BLaER1 (cell line): ENCODE measurements around the gene TCP11L2.

Experiments
- H3K27ac ChIP-seq: shearing (Covaris generic); formaldehyde crosslinking; 2 replicates; pipeline ENCODE4 v1.8.1; 2022
- H3K27me3 ChIP-seq: shearing (Covaris generic); formaldehyde crosslinking; 2 replicates; pipeline ENCODE4 v1.8.1; 2022
- H3K36me3 ChIP-seq: shearing (Covaris generic); formaldehyde crosslinking; 2 replicates; pipeline ENCODE4 v1.8.1; 2022
- H3K4me1 ChIP-seq: shearing (Covaris generic); formaldehyde crosslinking; 2 replicates; pipeline ENCODE4 v1.8.1; 2022
- H3K4me2 ChIP-seq: shearing (Covaris generic); formaldehyde crosslinking; 2 replicates; pipeline ENCODE4 v1.8.1; 2022
- H3K4me3 ChIP-seq: shearing (Covaris generic); formaldehyde crosslinking; 2 replicates; pipeline ENCODE4 v1.8.1; 2022
- H3K9ac ChIP-seq: shearing (Covaris generic); formaldehyde crosslinking; 2 replicates; pipeline ENCODE4 v1.8.1; 2022
- H3K9me3 ChIP-seq: shearing (Covaris generic); formaldehyde crosslinking; 2 replicates; pipeline ENCODE4 v1.8.1; 2022
- H4K20me1 ChIP-seq: shearing (Covaris generic); formaldehyde crosslinking; 2 replicates; pipeline ENCODE4 v1.8.1; 2022
- Cebpa-rat ChIP-seq: shearing (Covaris generic); IDR thresholded peaks from 2 replicates; pipeline ENCODE4 v1.8.1; 2022

Gene TCP11L2

GRCh38 chr12:106386813-106387535, 84.4 kb downstream of the TCP11L2 start:
- H3K27ac ChIP-seq: no peak overlapping the region
- H3K4me3 ChIP-seq: no peak overlapping the region
- no peak for TF ChIP-seq Cebpa-rat
- 0 out of 2 replicates have a peak overlapping the region, but pooled peaks have one; percentile 16 for H3K4me2 ChIP-seq
- peaks cover 15% of the 10 kb centered on the region for H3K9me3 ChIP-seq
- H3K36me3 ChIP-seq: peaks cover 24% of the 10 kb centered on the region
- peaks cover 9% of the 10 kb centered on the region; the same call in 1 of the 2 replicates for H3K4me1 ChIP-seq
- H3K9ac ChIP-seq: no peak overlapping the region
- H3K27me3 ChIP-seq: no peaks in the 10 kb centered on the region
- no peaks in the 10 kb centered on the region for H4K20me1 ChIP-seq

GRCh38 chr12:106387848-106388377, 85.4 kb downstream of the TCP11L2 start:
- Histone ChIP-seq H3K4me3 (no peak overlapping the region), H3K36me3 (peaks cover 24% of the 10 kb centered on the region), H3K9ac (no peak overlapping the region), H4K20me1 (no peaks in the 10 kb centered on the region), H3K4me1 (peaks cover 9% of the 10 kb centered on the region; the same call in 1 of the 2 replicates), H3K27me3 (no peaks in the 10 kb centered on the region), H3K9me3 (peaks cover 5% of the 10 kb centered on the region), H3K27ac (no peak overlapping the region), H3K4me2 (no peak overlapping the region)
- TF ChIP-seq Cebpa-rat: no peak

GRCh38 chr12:106389151-106389550, 86.6 kb downstream of the TCP11L2 start:
- Histone ChIP-seq H4K20me1 (no peaks in the 10 kb centered on the region), H3K9ac (no peak overlapping the region), H3K27ac (no peak overlapping the region), H3K9me3 (no peaks in the 10 kb centered on the region), H3K36me3 (peaks cover 28% of the 10 kb centered on the region), H3K4me1 (peaks cover 9% of the 10 kb centered on the region; the same call in 1 of the 2 replicates), H3K27me3 (no peaks in the 10 kb centered on the region), H3K4me2 (no peak overlapping the region), H3K4me3 (no peak overlapping the region)
- TF ChIP-seq Cebpa-rat: no peak

- H3K36me3 ChIP-seq: peaks cover 61% of the 10 kb centered on the region
- no peak for TF ChIP-seq Cebpa-rat
Measured at GRCh38 chr12:106392759-106393158, 90.2 kb downstream of the TCP11L2 start.

More at GRCh38 chr12:106392759-106393158, 90.2 kb downstream of the TCP11L2 start:
- Histone ChIP-seq H3K4me3 (no peak overlapping the region), H3K4me2 (no peak overlapping the region), H3K27me3 (no peaks in the 10 kb centered on the region), H4K20me1 (no peaks in the 10 kb centered on the region), H3K4me1 (no peaks in the 10 kb centered on the region), H3K9ac (no peak overlapping the region), H3K9me3 (peaks cover 4% of the 10 kb centered on the region; the same call in 1 of the 2 replicates), H3K27ac (no peak overlapping the region)
